ENCODE results near the gene OR51B6.
"Not testable (repeated sequence)": the region's sequence is repeated elsewhere in the genome, so short reads cannot be mapped to it uniquely, and the experiment has no call there.

Gene OR51B6

DNA sequence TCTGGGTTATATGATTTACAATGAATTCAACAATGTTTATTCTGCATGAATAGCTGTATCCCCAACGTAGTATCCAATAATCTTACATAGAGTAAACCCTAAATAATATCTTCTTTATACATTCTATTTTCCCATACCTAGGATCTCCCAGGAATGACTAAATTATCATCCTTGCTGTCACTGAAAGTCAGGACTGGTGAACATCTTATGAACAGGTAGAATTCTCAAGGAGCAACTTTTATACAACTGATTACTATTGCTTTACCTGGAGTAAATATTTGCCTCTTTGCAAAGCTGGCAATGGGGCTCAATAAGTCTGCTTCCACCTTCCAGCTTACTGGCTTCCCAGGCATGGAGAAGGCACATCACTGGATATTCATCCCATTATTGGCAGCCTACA lies at the start of gene OR51B6:
OR51B6 (plus strand) TSS at position 301 of the 400 bp plus-strand sequence; CDS start at position 301, 0 bp downstream.
- DNase-seq (ENCODE audit: low read depth), result no peak

GRCh38 chr11:5301846-5302245 lies 49.5 kb upstream of the OR51B6 start, which contains the start of gene OR51B4:
Gene OR51B4, minus strand, starts transcription at chr11:5301946. Its CDS starts 0 bp downstream, at chr11:5301946.
- no peak for DNase-seq (ENCODE audit: low read depth)

DNA sequence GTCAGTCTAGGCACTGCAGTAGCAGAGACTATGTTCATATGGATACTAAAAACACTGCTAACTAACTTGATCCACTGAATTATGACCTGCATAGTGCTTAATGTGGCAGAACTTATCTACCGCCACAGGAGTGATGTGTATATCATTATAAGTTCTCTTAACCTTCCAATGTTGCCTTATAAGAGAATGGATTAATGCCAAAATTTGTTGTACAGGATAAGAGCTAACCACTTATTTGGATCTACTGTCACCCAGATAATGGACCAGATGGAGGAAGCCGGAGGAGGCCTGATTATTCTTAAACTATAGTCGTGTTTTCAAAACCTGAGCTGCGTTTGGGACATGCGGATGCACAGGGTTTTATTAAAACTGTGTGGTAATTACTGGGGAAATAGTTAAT lies 47.7 kb upstream of the OR51B6 start:
- no peak for DNase-seq (ENCODE audit: low read depth)

- DNase-seq (ENCODE audit: low read depth), result no peak
These were observed 47.3 kb upstream of the OR51B6 start for GRCh38 chr11:5304046-5304445.

GRCh38 chr11:5307256-5308019 lies 43.9 kb upstream of the OR51B6 start:
- DNase-seq (ENCODE audit: low read depth), result no peak

- DNase-seq (ENCODE audit: low read depth), result no peak
These were observed 40.9 kb upstream of the OR51B6 start for GRCh38 chr11:5310423-5310822.

DNA sequence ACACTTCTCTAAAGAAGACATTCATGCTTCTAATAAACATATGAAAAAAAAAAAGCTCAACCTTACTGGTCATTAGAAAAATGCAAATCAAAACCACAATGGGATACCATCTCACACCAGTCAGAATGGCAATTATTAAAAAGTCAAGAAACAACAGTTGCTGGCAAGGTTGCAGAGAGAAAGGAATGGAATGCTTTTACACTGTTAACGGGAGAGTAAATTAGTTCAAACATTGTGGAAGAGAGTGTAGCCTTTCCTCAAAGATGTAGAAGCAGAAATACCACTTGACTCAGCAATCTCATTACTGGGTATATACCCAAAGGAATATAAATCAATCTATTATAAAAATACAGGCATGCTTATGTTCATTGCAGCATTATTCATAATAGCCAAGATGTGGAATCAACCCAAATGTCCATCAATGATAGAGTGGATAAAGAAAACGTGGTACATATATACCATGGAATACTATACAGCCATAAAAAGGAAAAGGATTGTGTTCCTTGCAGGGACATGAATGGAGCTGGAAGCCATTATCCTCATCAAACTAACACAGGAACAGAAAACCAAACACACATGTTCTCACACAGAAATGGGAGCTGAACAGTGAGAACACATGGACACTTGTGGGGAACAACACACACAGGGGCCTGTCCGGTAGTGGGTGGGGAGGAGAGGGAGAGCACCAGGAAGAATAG lies 37.8 kb upstream of the OR51B6 start:
- DNase-seq (ENCODE audit: low read depth), result not testable (repeated sequence)

GRCh38 chr11:5317292-5317691 lies 34.0 kb upstream of the OR51B6 start:
- DNase-seq (ENCODE audit: low read depth), result no peak

GRCh38 chr11:5324197-5324596 lies 27.1 kb upstream of the OR51B6 start, which contains the start of gene OR51B2:
Gene OR51B2, minus strand, starts transcription at chr11:5324297. Its CDS starts 0 bp downstream, at chr11:5324297.
- DNase-seq (ENCODE audit: low read depth), result no peak

DNA sequence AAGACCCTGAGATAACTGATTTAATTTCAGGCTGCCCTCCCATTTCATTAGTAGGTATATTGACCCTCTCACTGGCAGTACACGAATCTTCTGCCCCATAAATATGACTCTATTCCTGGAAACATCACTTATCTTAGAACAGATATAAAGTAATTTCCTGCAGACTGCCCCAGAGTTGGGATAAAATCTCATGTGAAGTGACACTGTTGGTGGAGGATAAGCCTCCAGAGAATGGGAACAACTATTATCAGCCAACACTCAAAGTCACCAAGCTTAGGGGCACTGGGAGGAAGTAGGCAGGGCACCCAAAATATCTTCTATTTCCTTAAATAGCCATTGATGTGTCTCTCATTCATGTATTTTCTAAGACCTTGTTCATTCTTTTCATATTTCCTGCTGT lies 16.1 kb upstream of the OR51B6 start:
- no peak for DNase-seq (ENCODE audit: low read depth)

- DNase-seq (ENCODE audit: low read depth), result no peak
These were observed 15.0 kb upstream of the OR51B6 start for GRCh38 chr11:5336331-5336730.

- DNase-seq (ENCODE audit: low read depth), result not testable (repeated sequence)
These were observed 14.1 kb upstream of the OR51B6 start for GRCh38 chr11:5337253-5337652.

DNA sequence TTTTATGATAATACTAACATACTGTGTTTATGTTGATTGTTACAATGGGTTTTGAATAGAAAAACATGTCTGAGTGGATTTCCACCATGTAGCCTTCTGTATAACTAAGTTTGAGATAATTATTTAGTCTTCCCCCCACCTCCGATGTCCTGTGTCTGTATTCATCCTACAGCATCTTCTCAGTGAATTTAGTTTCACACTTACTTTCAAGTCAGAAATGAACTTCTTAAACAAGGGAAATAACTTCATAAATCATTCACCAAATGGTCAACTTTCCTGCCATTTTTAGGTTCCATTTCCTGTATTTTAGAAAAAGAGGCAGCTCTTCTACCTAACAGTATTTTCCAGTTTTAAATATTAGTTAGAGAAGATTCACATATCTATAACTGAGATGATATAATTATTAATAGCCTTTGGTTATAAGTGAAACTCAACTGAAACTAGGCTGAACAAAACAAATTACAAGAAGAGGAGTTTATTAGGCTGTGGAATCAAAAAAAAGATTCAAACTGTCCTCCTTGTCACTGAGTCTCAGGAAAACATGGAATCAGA lies 11.5 kb upstream of the OR51B6 start:
- no peak for DNase-seq (ENCODE audit: low read depth)

DNA sequence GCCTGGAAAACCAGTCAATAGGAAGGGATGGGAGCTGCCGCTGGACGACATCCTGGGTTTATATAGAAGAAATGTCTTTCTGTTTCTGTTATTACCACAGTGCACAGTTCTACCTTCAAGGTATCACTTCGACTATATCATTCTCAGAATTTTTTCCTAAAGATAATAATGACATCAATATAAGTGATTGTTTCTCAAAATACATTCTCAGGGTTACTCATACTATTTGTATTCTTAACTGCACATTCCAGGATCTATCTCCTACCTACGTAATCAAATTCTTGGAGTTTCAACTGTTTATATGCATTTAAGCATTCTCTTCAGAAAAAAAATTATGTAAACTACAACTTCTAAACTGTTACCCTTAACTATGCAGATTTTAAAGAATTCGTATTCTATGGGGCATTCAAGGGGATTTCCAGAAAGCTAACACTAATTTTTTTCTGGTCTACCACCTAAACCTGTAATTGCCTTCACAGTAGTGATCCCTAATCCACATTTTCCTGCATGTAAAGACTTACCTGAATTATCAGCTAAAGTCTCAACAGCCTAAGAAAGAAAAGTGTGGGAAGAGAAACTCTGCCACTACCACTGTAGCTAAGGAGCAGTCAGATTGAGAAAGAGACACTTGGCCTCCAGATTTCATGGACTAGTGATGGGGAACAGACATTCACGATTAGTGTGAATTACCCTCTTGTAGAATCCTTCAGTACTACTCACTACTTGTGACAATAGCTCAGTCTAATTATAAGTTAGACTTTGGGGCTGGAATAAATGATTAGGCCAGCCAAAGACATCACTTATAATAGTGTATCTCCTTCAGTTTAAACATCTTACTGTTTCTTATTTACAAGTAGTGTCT lies 7.6 kb upstream of the OR51B6 start, which contains the start of gene OR51B5:
OR51B5 (minus strand) TSS at position 51 of the 862 bp plus-strand sequence; CDS start at position 51, 0 bp downstream.
- DNase-seq (ENCODE audit: low read depth), result no peak

DNA sequence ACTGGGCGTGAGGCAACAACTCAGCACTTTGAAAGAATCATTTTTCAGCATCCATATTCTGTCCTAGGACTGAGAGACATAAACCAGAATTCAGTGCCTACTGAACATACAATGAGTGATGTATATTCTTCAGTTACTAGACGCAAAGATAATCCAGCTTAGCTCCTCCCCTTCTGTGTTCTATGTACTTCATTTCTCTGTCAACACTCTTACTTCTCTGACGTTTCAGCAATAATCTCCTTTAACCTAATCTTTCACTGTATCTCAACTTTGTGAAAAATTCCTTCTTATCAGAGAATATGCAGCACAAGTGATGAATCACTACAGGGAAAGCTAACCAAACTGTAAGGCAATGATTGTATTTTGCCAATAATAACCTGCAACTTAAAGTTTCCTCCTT lies 5.5 kb upstream of the OR51B6 start:
- no peak for DNase-seq (ENCODE audit: low read depth)

GRCh38 chr11:5348551-5349194 lies 2.6 kb upstream of the OR51B6 start:
- no peak for DNase-seq (ENCODE audit: low read depth)

- DNase-seq (ENCODE audit: low read depth), result no peak
These were observed 1.8 kb upstream of the OR51B6 start for GRCh38 chr11:5349550-5349949.

- DNase-seq (ENCODE audit: low read depth), result not testable (repeated sequence)
These were observed 4.7 kb downstream of the OR51B6 start for GRCh38 chr11:5356031-5356430.

GRCh38 chr11:5362017-5362625 lies 10.8 kb downstream of the OR51B6 start:
- no peak for DNase-seq (ENCODE audit: low read depth)

- no peak for DNase-seq (ENCODE audit: low read depth)
These were observed 12.4 kb downstream of the OR51B6 start for GRCh38 chr11:5363679-5364078.

GRCh38 chr11:5364214-5364613 lies 12.9 kb downstream of the OR51B6 start:
- no peak for DNase-seq (ENCODE audit: low read depth)
